NCI-H2171 (cell line): Measurements from ENCODE around the gene NBEAL2.

ENCODE experiments used
- DNase-seq: peaks from one replicate; lab custom pipeline; 2025; lab: John Stamatoyannopoulos, UW

The NBEAL2 gene

DNA sequence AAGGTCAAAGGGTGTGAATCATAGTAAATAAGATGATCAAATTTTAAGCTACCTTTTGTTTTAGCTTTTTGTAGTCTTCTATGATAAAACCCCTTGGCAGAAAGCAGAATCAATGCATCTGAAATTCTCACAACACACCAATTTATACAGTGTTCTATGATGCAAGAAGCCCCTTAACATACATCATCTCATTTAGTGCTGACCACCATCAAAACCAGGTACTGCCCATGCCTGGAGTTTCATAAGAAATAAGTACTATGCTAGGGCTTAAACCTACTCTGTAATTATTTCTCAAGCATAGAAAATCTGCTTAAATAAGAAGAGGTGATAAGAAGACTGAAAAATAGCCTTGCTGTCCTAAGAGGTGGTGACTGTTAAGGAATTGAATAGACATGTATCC, 67.6 kb downstream of the NBEAL2 start:
- DNase-seq, result no peak

- DNase-seq, result no peak
These were observed 68.2 kb downstream of the NBEAL2 start for GRCh38 chr3:47047673-47048072.

- no peak for DNase-seq
These were observed 74.9 kb downstream of the NBEAL2 start for GRCh38 chr3:47054412-47054811.

DNA sequence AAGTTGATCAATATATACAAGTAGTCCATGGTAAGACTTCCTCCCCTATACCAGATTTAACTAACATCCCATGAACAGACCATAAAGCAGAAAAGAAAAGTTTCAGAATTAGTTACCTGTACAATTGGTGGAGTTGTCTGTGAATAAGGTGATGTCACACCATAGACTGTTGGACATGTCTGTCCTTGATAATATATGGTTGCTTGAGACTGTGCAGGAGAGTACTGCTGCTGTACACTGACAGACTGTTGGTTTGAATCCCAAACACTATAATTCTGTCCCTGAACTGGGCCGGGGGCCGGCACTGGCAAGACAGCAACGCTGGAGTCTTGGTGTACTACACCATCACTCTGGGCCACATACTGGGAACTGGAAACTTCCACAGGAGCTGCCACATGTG, 77.2 kb downstream of the NBEAL2 start:
- DNase-seq, result no peak

- DNase-seq, result no peak
These were observed 77.8 kb downstream of the NBEAL2 start for GRCh38 chr3:47057212-47057671.
